Skeletal muscle cell (primary cell): Measurements from ENCODE around the gene CYP27C1.
"Not testable (repeated sequence)": the region's sequence is repeated elsewhere in the genome, so short reads cannot be mapped to it uniquely, and the experiment has no call there.

ENCODE experiments used
- DNase-seq: peaks from one replicate; pipeline ENCODE4 v3.0.0-alpha.2; 2010; ENCODE audit warnings: low read depth
- H3K4me3 ChIP-seq: 2 replicates; pipeline ENCODE4 v1.5.1; 2011; ENCODE audit warnings: low read depth, mild to moderate bottlenecking, control low read depth, low read length, moderate library complexity

CYP27C1 gene, protein sequence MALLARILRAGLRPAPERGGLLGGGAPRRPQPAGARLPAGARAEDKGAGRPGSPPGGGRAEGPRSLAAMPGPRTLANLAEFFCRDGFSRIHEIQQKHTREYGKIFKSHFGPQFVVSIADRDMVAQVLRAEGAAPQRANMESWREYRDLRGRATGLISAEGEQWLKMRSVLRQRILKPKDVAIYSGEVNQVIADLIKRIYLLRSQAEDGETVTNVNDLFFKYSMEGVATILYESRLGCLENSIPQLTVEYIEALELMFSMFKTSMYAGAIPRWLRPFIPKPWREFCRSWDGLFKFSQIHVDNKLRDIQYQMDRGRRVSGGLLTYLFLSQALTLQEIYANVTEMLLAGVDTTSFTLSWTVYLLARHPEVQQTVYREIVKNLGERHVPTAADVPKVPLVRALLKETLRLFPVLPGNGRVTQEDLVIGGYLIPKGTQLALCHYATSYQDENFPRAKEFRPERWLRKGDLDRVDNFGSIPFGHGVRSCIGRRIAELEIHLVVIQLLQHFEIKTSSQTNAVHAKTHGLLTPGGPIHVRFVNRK

GRCh38 chr2:127220102-127220767, at the start of gene CYP27C1:
TSS of gene CYP27C1 (minus strand) at chr2:127220299. CDS start at chr2:127220270, 29 bp downstream.
- DNase-seq = no peak
- peak within 1 kb of the TSS; percentile 61 for H3K4me3 ChIP-seq

DNA sequence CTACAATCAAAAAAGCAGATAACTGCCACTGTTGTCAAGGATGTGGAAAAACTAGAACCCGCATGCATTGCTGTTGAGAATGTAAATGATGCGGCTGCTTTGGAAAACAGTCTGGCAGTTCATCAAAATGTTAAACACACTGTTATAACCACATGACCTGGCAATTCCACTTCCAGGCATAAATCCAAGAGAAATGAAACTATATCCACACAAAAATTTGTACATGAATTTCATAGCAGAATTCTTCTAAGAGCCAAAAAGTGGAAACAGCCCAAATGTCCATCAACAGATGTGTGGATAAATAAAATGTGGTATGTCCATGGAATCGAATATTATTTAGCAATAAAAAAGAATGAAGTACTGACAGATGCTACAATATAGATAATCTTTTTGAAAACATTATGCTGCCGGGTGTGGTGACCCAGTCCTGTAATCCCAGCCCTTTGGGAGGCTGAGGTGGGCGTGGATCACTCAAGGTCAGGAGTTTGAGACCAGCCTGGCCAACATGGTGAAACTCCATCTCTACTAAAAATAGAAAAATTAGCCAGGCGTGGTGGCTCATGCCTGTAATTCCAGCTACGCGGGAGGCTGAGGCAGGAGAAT, 41.8 kb upstream of the CYP27C1 start:
- DNase-seq = no peak
- H3K4me3 ChIP-seq = no peak overlapping the region

- DNase-seq = no peak
- H3K4me3 ChIP-seq = no peak overlapping the region
Observed at GRCh38 chr2:127259355-127259754, 39.3 kb upstream of the CYP27C1 start.

DNA sequence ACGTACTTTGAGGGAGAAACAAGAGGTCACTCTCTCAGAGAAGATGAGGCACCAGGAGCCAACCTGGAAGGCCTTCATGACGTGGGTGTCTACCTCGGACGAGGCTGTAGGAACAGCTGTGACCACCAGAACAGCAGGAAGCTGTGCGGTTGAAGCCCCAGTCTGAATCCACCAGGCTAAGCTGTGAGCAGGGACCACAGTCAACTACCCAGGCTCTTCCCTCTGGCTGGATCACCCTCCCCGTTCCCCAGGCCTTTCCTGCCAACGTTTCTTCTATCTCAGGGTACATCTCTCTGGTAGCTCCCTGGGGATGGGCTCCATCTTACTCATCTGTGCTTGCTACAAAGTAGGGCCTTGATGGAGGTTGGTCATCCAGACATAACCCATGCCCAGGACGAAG, 36.8 kb upstream of the CYP27C1 start:
- H3K4me3 ChIP-seq = no peak overlapping the region
- no peak for DNase-seq

GRCh38 chr2:127256381-127256780, 36.3 kb upstream of the CYP27C1 start:
- no peak for DNase-seq
- H3K4me3 ChIP-seq = no peak overlapping the region

DNA sequence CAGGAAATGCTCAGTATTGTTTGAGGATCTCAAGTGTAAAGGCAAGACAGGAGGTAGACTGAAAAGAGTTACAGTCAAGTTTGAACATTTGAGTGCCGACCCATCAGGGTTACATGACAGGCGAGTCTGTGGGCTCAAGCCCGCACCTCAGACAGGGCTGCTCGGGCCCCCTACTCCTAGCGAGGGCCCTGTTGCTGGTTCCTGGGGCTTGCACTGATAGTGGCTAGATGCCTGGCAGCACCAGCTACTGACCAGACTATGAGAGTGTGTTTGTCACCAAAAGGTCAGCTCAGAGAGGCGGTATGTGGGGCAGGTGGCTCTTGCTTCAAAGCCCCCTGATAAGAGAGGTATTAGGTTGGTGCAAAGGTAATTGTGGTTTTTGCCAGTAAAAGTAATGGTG, 35.6 kb upstream of the CYP27C1 start:
- H3K4me3 ChIP-seq = no peak overlapping the region
- DNase-seq = no peak

DNA sequence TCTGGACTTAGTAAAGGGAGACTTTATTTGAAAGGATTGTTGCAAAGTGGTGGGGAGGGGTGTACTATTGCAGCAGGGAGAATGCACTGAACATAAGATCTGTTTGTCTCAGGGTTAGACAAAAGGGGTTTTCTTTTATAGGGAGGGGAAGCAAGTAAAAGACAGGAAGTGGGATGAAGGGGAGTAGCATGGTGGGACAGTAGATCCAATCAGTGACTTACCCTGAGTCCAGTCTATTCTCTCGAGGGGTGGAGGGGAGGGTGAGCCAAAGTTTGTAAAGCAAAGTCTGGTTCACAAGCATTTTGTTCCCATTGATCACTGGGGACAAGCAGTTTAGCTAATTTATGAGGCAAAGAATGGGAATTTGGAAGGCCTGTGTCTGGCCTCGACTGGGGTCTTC, 35.0 kb upstream of the CYP27C1 start:
- DNase-seq = no peak
- H3K4me3 ChIP-seq = no peak overlapping the region

GRCh38 chr2:127254386-127254981, 34.4 kb upstream of the CYP27C1 start:
- no peak overlapping the region for H3K4me3 ChIP-seq
- DNase-seq = no peak

DNA sequence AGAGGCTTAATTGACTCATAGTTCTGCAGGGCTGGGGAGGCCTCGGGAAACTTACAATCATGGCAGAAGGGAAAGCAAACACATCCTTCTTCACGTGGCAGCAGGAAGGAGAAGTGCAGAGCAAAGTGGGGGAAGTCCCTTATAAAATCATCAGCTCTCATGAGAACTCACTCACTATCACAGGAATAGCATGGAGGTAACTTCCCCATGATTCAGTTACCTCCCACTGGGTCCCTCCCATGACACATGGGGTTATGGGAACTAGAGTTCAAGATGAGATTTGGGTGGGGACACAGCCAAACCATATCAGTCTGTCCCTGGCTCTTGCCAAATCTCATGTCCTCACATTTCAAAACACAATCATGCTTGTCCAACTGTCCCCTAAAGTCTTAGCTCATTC, 21.1 kb upstream of the CYP27C1 start:
- not testable (repeated sequence) for DNase-seq, H3K4me3 ChIP-seq

DNA sequence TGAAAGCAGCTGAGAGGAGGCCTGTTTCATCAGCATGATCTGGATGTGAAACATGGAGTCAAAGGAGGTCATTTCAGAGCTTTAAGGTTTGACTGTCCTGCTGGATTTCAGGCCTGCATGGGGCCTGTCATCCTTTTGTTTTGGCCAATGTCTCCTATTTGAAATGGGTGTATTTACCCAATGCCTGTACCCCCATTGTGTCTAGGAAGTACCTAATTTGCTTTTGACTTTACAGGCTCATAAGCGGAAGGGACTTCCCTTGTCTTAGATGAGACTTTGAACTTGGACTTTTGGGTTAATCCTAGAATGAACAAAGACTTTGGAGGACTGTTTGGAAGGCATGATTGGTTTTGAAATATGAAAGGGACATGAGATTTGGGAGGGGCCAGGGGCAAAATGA, 19.3 kb upstream of the CYP27C1 start:
- no peak overlapping the region for H3K4me3 ChIP-seq
- no peak for DNase-seq

GRCh38 chr2:127237768-127238167, 17.7 kb upstream of the CYP27C1 start:
- DNase-seq = not testable (repeated sequence)

GRCh38 chr2:127235082-127235702, 15.1 kb upstream of the CYP27C1 start:
- no peak for DNase-seq
- H3K4me3 ChIP-seq = no peak overlapping the region

More at GRCh38 chr2:127237768-127238167, 17.7 kb upstream of the CYP27C1 start:
- H3K4me3 ChIP-seq = not testable (repeated sequence)

GRCh38 chr2:127233710-127234109, 13.6 kb upstream of the CYP27C1 start:
- H3K4me3 ChIP-seq = no peak overlapping the region
- DNase-seq = no peak

DNA sequence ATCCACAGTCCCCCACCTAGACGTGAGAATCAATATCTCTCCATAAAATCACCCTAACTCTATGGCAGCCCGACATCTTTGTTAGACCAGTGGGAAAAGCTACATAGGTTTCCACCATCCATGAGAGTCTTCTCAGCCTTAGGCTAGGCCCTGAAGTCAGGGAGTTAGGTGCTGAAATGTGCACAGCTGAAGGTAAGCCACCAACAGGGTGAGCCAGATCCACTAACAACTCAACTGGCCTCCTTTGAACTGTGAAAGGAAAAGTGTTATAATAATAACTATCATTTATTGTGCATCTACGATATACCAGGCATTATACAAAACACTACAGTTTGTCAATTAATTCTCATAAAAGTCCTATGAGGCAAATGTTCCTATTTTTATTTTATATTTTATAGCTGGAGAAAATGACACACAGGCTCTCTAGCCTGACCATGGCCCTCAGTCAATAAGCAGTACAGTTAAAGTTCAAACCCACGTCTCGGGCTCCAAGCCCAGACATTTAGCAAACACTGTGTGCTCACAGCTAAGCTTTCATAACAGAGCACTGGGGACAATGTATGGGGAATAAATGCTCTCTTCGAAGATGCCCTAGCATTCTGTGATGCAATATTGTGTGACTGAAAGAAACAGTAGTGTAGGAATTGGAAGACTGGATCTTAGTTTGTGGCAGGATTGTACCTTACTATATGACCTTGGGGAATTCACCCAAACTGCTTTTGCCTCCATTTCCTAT, 11.2 kb upstream of the CYP27C1 start:
- H3K4me3 ChIP-seq = no peak overlapping the region
- peak; percentile 66 for DNase-seq

GRCh38 chr2:127229555-127229954, 9.5 kb upstream of the CYP27C1 start:
- DNase-seq = no peak
- H3K4me3 ChIP-seq = no peak overlapping the region

GRCh38 chr2:127228102-127228501, 8.0 kb upstream of the CYP27C1 start:
- no peak for DNase-seq
- H3K4me3 ChIP-seq = no peak overlapping the region

DNA sequence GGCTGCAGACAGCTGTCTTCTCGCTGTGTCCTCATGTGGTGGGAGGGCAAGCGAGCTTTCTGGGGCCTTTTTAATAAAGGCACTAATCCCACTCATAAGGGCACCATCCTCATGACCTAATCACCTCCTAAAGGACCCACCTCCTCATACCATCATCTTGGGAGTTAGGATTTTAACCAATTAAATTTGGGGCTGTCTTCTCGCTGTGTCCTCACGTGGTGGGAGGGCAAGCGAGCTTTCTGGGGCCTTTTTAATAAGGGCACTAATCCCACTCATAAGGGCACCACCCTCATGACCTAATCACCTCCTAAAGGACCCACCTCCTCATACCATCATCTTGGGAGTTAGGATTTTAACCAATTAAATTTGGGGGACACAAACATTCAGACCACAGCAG, 7.2 kb upstream of the CYP27C1 start:
- H3K4me3 ChIP-seq, DNase-seq: not testable (repeated sequence)

DNA sequence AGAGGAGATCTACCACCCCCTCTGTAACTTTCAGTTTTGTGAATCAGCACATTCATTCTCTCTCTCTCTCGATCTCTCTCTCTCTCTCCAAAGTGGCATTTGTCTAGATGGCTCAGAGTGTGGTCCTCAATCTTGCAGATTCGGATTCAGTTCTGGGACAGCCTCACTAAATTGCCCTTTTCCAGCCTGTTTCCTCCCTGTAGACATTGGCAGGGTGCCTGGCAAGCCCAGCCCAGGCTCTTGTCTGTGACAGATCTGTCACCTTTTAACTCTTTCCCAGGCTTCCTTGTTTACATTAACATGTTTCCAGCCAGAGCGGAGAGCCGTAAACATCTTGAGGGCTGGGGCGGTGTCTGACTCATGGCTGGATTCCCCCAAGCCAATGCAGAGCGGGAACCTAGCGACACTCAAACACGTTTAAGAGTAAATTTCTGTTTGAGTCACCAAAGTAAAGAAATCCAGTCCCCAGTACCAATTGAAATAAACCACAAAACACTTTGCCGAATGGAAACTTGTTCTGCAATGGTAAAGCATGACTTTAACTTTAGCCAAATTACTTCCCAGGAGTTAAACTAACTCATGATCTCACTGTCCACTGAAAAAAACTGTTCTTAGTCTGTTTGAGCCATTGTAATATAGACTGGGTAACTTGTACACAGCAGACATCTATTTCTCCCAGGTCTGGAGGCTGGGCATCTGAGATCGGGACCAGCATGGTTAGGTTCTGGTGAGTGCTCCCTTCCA, 6.6 kb upstream of the CYP27C1 start:
- peak; percentile 77 for DNase-seq
- H3K4me3 ChIP-seq = no peak overlapping the region
